H1 (cell line): ENCODE results near the gene MXD4. TPM values are rescaled to one million over a fixed set of nuclear protein-coding genes. Genes with fewer than 3 reads are reported as not detected.

ENCODE experiments used
- CTCF ChIA-PET: fragments of 300-600 bp; sonication (Branson Sonifier 250); formaldehyde crosslinking; loops from one replicate; lab custom pipeline; 2021; ENCODE audit not compliant: partially characterized antibody; lab: Charles Lee
- POLR2A ChIA-PET: fragments of 300-600 bp; sonication (Branson Sonifier 250); formaldehyde crosslinking; loops from one replicate; lab custom pipeline; 2021; ENCODE audit warnings: inconsistent platforms; ENCODE audit not compliant: partially characterized antibody; lab: Charles Lee
- DNase-seq, 2 experiments: peaks; one replicate each; pipeline versions ENCODE4 v3.0.0 to v3.0.0-alpha.2; 2010 to 2022; ENCODE audit warnings: low spot score in 2 of 2, low read depth in 1 of 2, mixed read lengths in 1 of 2
- FAIRE-seq: peaks from 2 replicates; lab custom pipeline; 2011; peaks lifted over from hg19 to GRCh38; lab: Jason Lieb, UNC
- H2AFZ ChIP-seq: 2 replicates; pipeline ENCODE4 v1.8.1; 2012; ENCODE audit warnings: low read length, inconsistent platforms
- H2AK5ac ChIP-seq: 2 replicates; pipeline ENCODE4 v1.6.1; 2013; ENCODE audit warnings: low read depth, low read length
- H2BK120ac ChIP-seq: replicated peaks from 2 replicates; pipeline ENCODE3; 2013; ENCODE audit warnings: low read depth, low read length, inconsistent platforms
- H2BK12ac ChIP-seq: 2 replicates; pipeline ENCODE4 v1.6.1; 2013; ENCODE audit warnings: low read depth, low read length
- H2BK15ac ChIP-seq: 2 replicates; pipeline ENCODE4 v1.6.1; 2013; ENCODE audit warnings: low read length
- H2BK20ac ChIP-seq: 2 replicates; pipeline ENCODE4 v1.6.1; 2013; ENCODE audit warnings: low read length
- H2BK5ac ChIP-seq: 2 replicates; pipeline ENCODE4 v1.6.1; 2013; ENCODE audit warnings: low read depth, low read length
- H3K14ac ChIP-seq: 2 replicates; pipeline ENCODE4 v1.6.1; 2013; ENCODE audit warnings: inconsistent platforms; ENCODE audit not compliant: insufficient read length
- H3K18ac ChIP-seq: 2 replicates; pipeline ENCODE4 v1.6.1; 2013; ENCODE audit warnings: low read length; ENCODE audit errors: extremely low read depth
- H3K23ac ChIP-seq: 2 replicates; pipeline ENCODE4 v1.6.1; 2013; ENCODE audit warnings: inconsistent platforms; ENCODE audit not compliant: insufficient read length
- H3K23me2 ChIP-seq: 2 replicates; pipeline ENCODE4 v1.6.1; 2013; ENCODE audit warnings: low read depth, low read length
- H3K27ac ChIP-seq: 2 replicates; pipeline ENCODE4 v1.6.1; 2011; ENCODE audit warnings: low read depth, low read length, inconsistent platforms
- H3K27me3 ChIP-seq, 4 experiments: replicated peaks in 1 of 4; 1 replicate in 1 of 4; 2 replicates in 3 of 4; pipeline versions ENCODE4 v1.6.1 to v1.8.1; 2011 to 2013; ENCODE audit warnings: low read length in 3 of 4, mild to moderate bottlenecking in 3 of 4, inconsistent platforms in 2 of 4, mixed read lengths in 2 of 4, moderate library complexity in 1 of 4; ENCODE audit not compliant: control insufficient read depth in 3 of 4, insufficient read depth in 3 of 4; ENCODE audit errors: extremely low read depth in 1 of 4
- H3K36me3 ChIP-seq, 4 experiments: 2 replicates each; pipeline versions ENCODE4 v1.6.1 to v1.8.1; 2011 to 2013; ENCODE audit warnings: mild to moderate bottlenecking in 4 of 4, low read length in 3 of 4, moderate library complexity in 2 of 4, control low read depth in 1 of 4, inconsistent platforms in 1 of 4; ENCODE audit not compliant: insufficient read depth in 4 of 4, control insufficient read depth in 2 of 4
- H3K4ac ChIP-seq: replicated peaks from 2 replicates; pipeline ENCODE3; 2013; ENCODE audit warnings: low read length, low read depth, mixed read lengths, inconsistent platforms; ENCODE audit not compliant: insufficient read length
- H3K4me1 ChIP-seq, 4 experiments: replicated peaks in 1 of 4; 1 replicate in 1 of 4; 2 replicates in 3 of 4; pipeline versions ENCODE4 v1.6.1 to v1.8.1; 2011 to 2013; ENCODE audit warnings: low read length in 3 of 4, inconsistent platforms in 2 of 4, mixed read lengths in 1 of 4; ENCODE audit not compliant: insufficient read depth in 4 of 4, control insufficient read depth in 3 of 4
- H3K4me2 ChIP-seq, 2 experiments: 2 replicates each; pipeline versions ENCODE4 v1.6.1 to v1.8.1; 2011 to 2013; ENCODE audit warnings: low read depth in 2 of 2, low read length in 2 of 2, control low read depth in 1 of 2, inconsistent platforms in 1 of 2, mild to moderate bottlenecking in 1 of 2; ENCODE audit not compliant: insufficient read depth in 1 of 2
- H3K4me3 ChIP-seq, 4 experiments: fragments of 200-600, 300-600 bp in 1 of 4; sonication (generic), shearing (Covaris generic), sonication (Bioruptor Twin) in 1 of 4; 2 replicates each; pipeline versions ENCODE4 v1.5.1 to v1.8.1; 2011 to 2016; ENCODE audit warnings: low read length in 4 of 4, low read depth in 3 of 4, control low read depth in 2 of 4, inconsistent platforms in 2 of 4, mild to moderate bottlenecking in 2 of 4, mixed read lengths in 1 of 4, moderate library complexity in 1 of 4; ENCODE audit not compliant: insufficient read depth in 2 of 4; ENCODE audit errors: extremely low read depth in 1 of 4
- H3K56ac ChIP-seq: replicated peaks from 2 replicates; pipeline ENCODE3; 2013; ENCODE audit warnings: low read depth, mild to moderate bottlenecking, mixed read lengths, low read length, inconsistent platforms; ENCODE audit not compliant: insufficient read length
- H3K79me1 ChIP-seq: 2 replicates; pipeline ENCODE4 v1.6.1; 2013; ENCODE audit warnings: low read depth, low read length, control low read depth
- H3K79me2 ChIP-seq, 2 experiments: 2 replicates each; pipeline versions ENCODE4 v1.6.1 to v1.8.1; 2012 to 2013; ENCODE audit warnings: low read length in 2 of 2, mild to moderate bottlenecking in 2 of 2, inconsistent platforms in 1 of 2; ENCODE audit not compliant: insufficient read depth in 2 of 2, control insufficient read depth in 1 of 2
- H3K9ac ChIP-seq, 4 experiments: replicated peaks in 1 of 4; 1 replicate in 1 of 4; 2 replicates in 3 of 4; pipeline versions ENCODE4 v1.6.1 to v1.8.1; 2011 to 2013; ENCODE audit warnings: low read depth in 3 of 4, low read length in 3 of 4, control low read depth in 2 of 4, mild to moderate bottlenecking in 2 of 4, moderate library complexity in 2 of 4, inconsistent platforms in 1 of 4; ENCODE audit errors: extremely low read depth in 1 of 4
- H3K9me3 ChIP-seq, 2 experiments: 2 replicates each; pipeline versions ENCODE4 v1.6.1 to v1.8.1; 2012 to 2013; ENCODE audit warnings: mild to moderate bottlenecking in 2 of 2, moderate library complexity in 2 of 2, control low read depth in 1 of 2, inconsistent platforms in 1 of 2, low read depth in 1 of 2, low read length in 1 of 2, mixed read lengths in 1 of 2; ENCODE audit not compliant: insufficient read depth in 2 of 2
- H4K20me1 ChIP-seq, 2 experiments: replicated peaks in 1 of 2; 2 replicates each; pipeline versions ENCODE3 to v1.8.1; 2011 to 2013; ENCODE audit warnings: inconsistent platforms in 2 of 2, low read length in 2 of 2, mild to moderate bottlenecking in 1 of 2; ENCODE audit not compliant: insufficient read depth in 2 of 2, control insufficient read depth in 1 of 2
- H4K5ac ChIP-seq: 2 replicates; pipeline ENCODE4 v1.6.1; 2013; ENCODE audit warnings: low read length, low read depth, mixed read lengths, inconsistent platforms; ENCODE audit not compliant: insufficient read length
- H4K8ac ChIP-seq: 2 replicates; pipeline ENCODE4 v1.8.0; 2013; ENCODE audit warnings: mild to moderate bottlenecking, moderate library complexity, low read length, inconsistent platforms; ENCODE audit not compliant: insufficient read depth; ENCODE audit errors: extremely low read depth
- H4K91ac ChIP-seq: replicated peaks from 2 replicates; pipeline ENCODE3; 2013; ENCODE audit warnings: low read length, mixed read lengths, inconsistent platforms; ENCODE audit not compliant: insufficient read length
- ASH2L ChIP-seq: fragments of 200-600, 300-600 bp; sonication (generic); IDR thresholded peaks from one replicate; pipeline ENCODE4 v1.7.1; 2017; ENCODE audit warnings: low read length
- BRCA1 ChIP-seq: IDR thresholded peaks from 2 replicates; pipeline ENCODE4 v1.6.1; 2012; ENCODE audit warnings: low read depth, low read length, improper control_type of control experiment
- CEBPB ChIP-seq: IDR thresholded peaks from 2 replicates; pipeline ENCODE4 v1.6.1; 2012; ENCODE audit warnings: low read depth, low read length
- CHD2 ChIP-seq: IDR thresholded peaks from 2 replicates; pipeline ENCODE4 v1.6.1; 2012; ENCODE audit warnings: low read length, improper control_type of control experiment
- CREB1 ChIP-seq: IDR thresholded peaks from 2 replicates; pipeline ENCODE4 v1.6.1; 2012; ENCODE audit warnings: inconsistent platforms
- EGR1 ChIP-seq: IDR thresholded peaks from 2 replicates; pipeline ENCODE4 v1.6.1; 2011; ENCODE audit warnings: low read depth, low read length, borderline replicate concordance
- GTF2F1 ChIP-seq: IDR thresholded peaks from 2 replicates; pipeline ENCODE4 v1.6.1; 2012; ENCODE audit warnings: low read depth, low read length, improper control_type of control experiment, borderline replicate concordance
- NANOG ChIP-seq: IDR thresholded peaks from 2 replicates; pipeline ENCODE4 v1.6.1; 2011; ENCODE audit warnings: low read length, low read depth, mild to moderate bottlenecking, inconsistent platforms; ENCODE audit not compliant: insufficient read depth, poor library complexity, severe bottlenecking
- POLR2AphosphoS5 ChIP-seq: IDR thresholded peaks from 2 replicates; pipeline ENCODE4 v1.6.1; 2011; ENCODE audit warnings: low read depth, low read length
- POU5F1 ChIP-seq: IDR thresholded peaks from 2 replicates; pipeline ENCODE4 v1.6.1; 2011; ENCODE audit warnings: low read depth, mild to moderate bottlenecking, low read length, moderate library complexity
- SAP30 ChIP-seq: fragments of 300-600 bp; sonication (generic); IDR thresholded peaks from 2 replicates; pipeline ENCODE4 v1.7.1; 2012; ENCODE audit warnings: low read length, moderate library complexity, mild to moderate bottlenecking, inconsistent platforms; ENCODE audit not compliant: insufficient read depth, insufficient replicate concordance
- SIN3A ChIP-seq, 2 experiments: IDR thresholded peaks in 1 of 2; conservative IDR thresholded peaks in 1 of 2; 2 replicates each; pipeline ENCODE4 v1.6.1; 2011 to 2012; ENCODE audit warnings: low read length in 2 of 2, improper control_type of control experiment in 1 of 2, low read depth in 1 of 2, mild to moderate bottlenecking in 1 of 2
- SIX5 ChIP-seq: IDR thresholded peaks from 2 replicates; pipeline ENCODE4 v1.6.1; 2011; ENCODE audit warnings: mild to moderate bottlenecking, low read depth, low read length
- TAF1 ChIP-seq: IDR thresholded peaks from 2 replicates; pipeline ENCODE4 v1.6.1; 2011; ENCODE audit warnings: mild to moderate bottlenecking, low read depth, low read length
- WGBS, 2 experiments: shearing (Covaris generic) in 1 of 2; methylation state at CpG; one replicate each; pipeline versions ENCODE4 v1.1.6 to v1.1.7; 2013 to 2015; ENCODE audit warnings: low lambda C conversion rate in 2 of 2, mixed read lengths in 2 of 2, inconsistent platforms in 1 of 2, low coverage in 1 of 2, missing lambda C conversion rate in 1 of 2; ENCODE audit not compliant: insufficient replicate concordance in 2 of 2, insufficient coverage in 1 of 2, insufficient read length in 1 of 2; ENCODE audit errors: extremely low coverage in 1 of 2, missing lambda C conversion rate in 1 of 2; 5-methylcytosine and 5-hydroxymethylcytosine counted together
- polyA plus RNA-seq, 7 experiments: library from polyadenylated mRNA; depleted of rRNA in 3 of 7; stranded (reverse) in 5 of 7; unstranded in 2 of 7; fragments of >200 nt in 5 of 7; fragments of 200-250 nt in 2 of 7; gene quantifications; 1 replicate in 5 of 7; 2 replicates in 1 of 7; 4 replicates in 1 of 7; pipeline versions ENCODE4 v1.2.1 to v1.2.3, GENCODE V29; 2011 to 2013; ENCODE audit warnings: missing spikeins in 2 of 7, mixed read lengths in 2 of 7
- total RNA-seq: library from RNA; stranded (reverse); fragmentation: NEBNext Ultra II Directional; extraction: Animal tissue kit (Norgen Biotek cat#: 25700); gene quantifications from 2 replicates; pipeline ENCODE4 v1.2.1, GENCODE V29; 2021
- TF ChIP-seq, protein P1 (sequence below): IDR thresholded peaks from 2 replicates; pipeline ENCODE4 v1.6.1; 2012; ENCODE audit warnings: inconsistent platforms

Gene MXD4
- total and polyA plus RNA-seq, 2 of the 8 experiments (the other 6 are each of a cell fraction or from before 2014, with no cell fraction given): 18.0 to 20.8 TPM

DNA sequence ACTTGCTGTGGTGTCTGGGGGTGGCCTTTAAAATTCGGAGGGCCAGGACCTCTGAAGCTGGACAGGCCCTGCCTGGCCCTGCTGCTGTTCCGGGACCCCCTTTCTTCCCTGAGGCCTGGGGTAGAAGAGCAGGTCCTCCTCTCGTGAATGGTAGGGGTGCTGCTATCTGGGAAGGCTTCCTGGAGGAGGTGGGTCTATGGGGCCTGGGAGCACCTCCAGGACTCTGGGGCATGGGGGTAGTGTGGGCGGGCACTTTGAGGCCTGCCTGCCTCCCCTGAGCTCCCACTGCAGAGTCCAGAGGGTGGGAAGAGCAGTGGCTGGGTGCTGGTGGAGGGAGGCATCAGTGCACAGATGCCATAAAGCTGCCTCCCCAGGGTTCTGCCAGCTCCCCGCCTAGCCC is 4.9 kb upstream of the MXD4 start:
- peak overlapping the region; percentile 60; the same call in 1 of the 2 replicates for H2BK5ac ChIP-seq
- H3K27ac ChIP-seq: no peak overlapping the region
- H3K4me1 ChIP-seq: peaks cover 0 to 15% (median 10%) of the 10 kb centered on the region in 4 experiments; a peak in 5 of 7 replicates
- H3K27me3 ChIP-seq: no peaks in the 10 kb centered on the region
- no peak overlapping the region for H3K4me3 ChIP-seq
- DNase-seq: no peak
- no peak overlapping the region for H2BK20ac ChIP-seq
- H2BK120ac ChIP-seq: no peak overlapping the region
- H2AFZ ChIP-seq: no peak overlapping the region
- H4K5ac ChIP-seq: no peak overlapping the region
- no peaks in the 10 kb centered on the region for H3K79me2 ChIP-seq
- H3K56ac ChIP-seq: no peak overlapping the region
- no peaks in the 10 kb centered on the region for H4K20me1 ChIP-seq
- H4K91ac ChIP-seq: no peak overlapping the region
- peaks cover 4% of the 10 kb centered on the region; the same call in 1 of the 2 replicates for H3K23me2 ChIP-seq
- no peak overlapping the region for H2AK5ac ChIP-seq
- no peak overlapping the region for H2BK12ac ChIP-seq
- H3K4ac ChIP-seq: no peak overlapping the region
- no peak overlapping the region; the same call in 1 of the 2 replicates for H4K8ac ChIP-seq
- FAIRE-seq: no peak
- H2BK15ac ChIP-seq: no peak overlapping the region
- ChIA-PET POLR2A (no interaction called here), CTCF (no interaction called here)
- H3K4me2 ChIP-seq: no peak overlapping the region
- H3K79me1 ChIP-seq: no peaks in the 10 kb centered on the region
- H3K14ac ChIP-seq: no peak overlapping the region
- H3K23ac ChIP-seq: no peak overlapping the region
- no peak overlapping the region for H3K18ac ChIP-seq
- 80% methylated on average over 5 of the region's 5 CpGs; no CpG with 5 or more reads in 1 of the 2 experiments for WGBS, 2 experiments
- H3K9me3 ChIP-seq: no peaks in the 10 kb centered on the region
- no peak overlapping the region for H3K9ac ChIP-seq
- no peaks in the 10 kb centered on the region for H3K36me3 ChIP-seq
- TF ChIP-seq EGR1: no peak
- TF ChIP-seq GTF2F1: no peak
- TF ChIP-seq, protein P1, sequence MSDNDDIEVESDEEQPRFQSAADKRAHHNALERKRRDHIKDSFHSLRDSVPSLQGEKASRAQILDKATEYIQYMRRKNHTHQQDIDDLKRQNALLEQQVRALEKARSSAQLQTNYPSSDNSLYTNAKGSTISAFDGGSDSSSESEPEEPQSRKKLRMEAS: no peak
- no peak for TF ChIP-seq SIN3A (conservative IDR thresholded peaks at IDR 0.05 in 1 of 2, IDR thresholded peaks at IDR 0.05 in 1 of 2; ENCODE audit: low read depth in 1 of 2, low read length in 2 of 2)
- TF ChIP-seq BRCA1: no peak
- no peak for TF ChIP-seq CEBPB
- no peak for TF ChIP-seq POU5F1
- TF ChIP-seq SIX5: no peak
- TF ChIP-seq SAP30: no peak
- no peak for TF ChIP-seq NANOG
- TF ChIP-seq CREB1: no peak
- no peak for TF ChIP-seq POLR2AphosphoS5
- no peak for TF ChIP-seq CHD2
- TF ChIP-seq ASH2L: no peak
- no peak for TF ChIP-seq TAF1
